Left colon (tissue), 2 donors: ENCODE data around the gene TSTD2. TPM values are rescaled to one million over a fixed set of nuclear protein-coding genes. Genes with fewer than 3 reads are reported as not detected.

Source experiments
- ATAC-seq: fragments of 200-7000 bp; cut with Tn5 transposase; one replicate; pipeline ENCODE4 v1.9.1; 2020; ENCODE audit warnings: mild to moderate bottlenecking, moderate library complexity
- DNase-seq, 2 donors: peaks; one replicate each; pipeline ENCODE4 v3.0.0-alpha.2; 2020
- intact Hi-C, 2 donors: fragments of 100-400 bp; cut with DNase I in 1 of 2; cut with micrococcal nuclease in 1 of 2; formaldehyde crosslinking; loops; one replicate each; pipeline versions ENCODE4 v1.11.2 to v1.14.0; 2022; cut with DNase I, micrococcal nuclease
- total RNA-seq, 2 donors: library from RNA; stranded (reverse); fragmentation: NEBNext Ultra II Directional; extraction: Animal tissue kit (Norgen Biotek cat#: 25700); gene quantifications; one replicate each; pipeline ENCODE4 v1.2.1, GENCODE V29; 2021
- donor health status: DM: no; HTN: no; CAD: no.
- donor health status: DM: yes; HTN: yes; CAD: no.

TSTD2 gene
- total RNA-seq, 2 donors from 2014 or later: 12.6 to 22.4 TPM

- no peak for DNase-seq
- intact Hi-C loops: no loop called here
- ATAC-seq: no peak
Observed at GRCh38 chr9:97555164-97555563, 78.0 kb downstream of the TSTD2 start.

- ATAC-seq (no peak), DNase-seq (no peak)
- intact Hi-C loops: no loop called here
Observed at GRCh38 chr9:97554566-97555075, 78.5 kb downstream of the TSTD2 start.

GRCh38 chr9:97553841-97554240 is 79.3 kb downstream of the TSTD2 start:
- ATAC-seq: no peak
- intact Hi-C loops: no loop called here
- DNase-seq: no peak

- intact Hi-C loops: no loop called here
- ATAC-seq (no peak), DNase-seq (no peak)
Observed at GRCh38 chr9:97553141-97553540, 80.0 kb downstream of the TSTD2 start.

GRCh38 chr9:97551308-97551707 is 81.9 kb downstream of the TSTD2 start:
- ATAC-seq (no peak), DNase-seq (no peak)
- intact Hi-C loops: no loop called here

- no peak for DNase-seq
- ATAC-seq: no peak
- intact Hi-C loops: no loop called here
Observed at GRCh38 chr9:97550386-97550785, 82.8 kb downstream of the TSTD2 start.

Other genes starting within 250 kb of the TSTD2 start
- 10 to 100 TPM; 30.7 to 37.7 TPM for gene TDRD7, start 221.3 kb downstream of the TSTD2 start, total RNA-seq
- gene TMOD1, start 131.7 kb downstream of the TSTD2 start, total RNA-seq: 1 to 10 TPM; 1.9 to 5.6 TPM
- 10 to 100 TPM; 29.0 to 34.0 TPM for gene NCBP1, start 453 bp upstream of the TSTD2 start, total RNA-seq
- 10 to 100 TPM; 10.0 to 10.1 TPM for gene XPA, start 64.0 kb upstream of the TSTD2 start, total RNA-seq
- under 1 TPM in 1 of 2 donors, not detected in 1; 0.08 TPM for gene FOXE1, start 219.9 kb upstream of the TSTD2 start, total RNA-seq